Neuronal stem cell (in vitro differentiated cells): ENCODE measurements around the gene GSKIP.
"Not testable (repeated sequence)": the region's sequence is repeated elsewhere in the genome, so short reads cannot be mapped to it uniquely, and the experiment has no call there.

Experiments used
- DNase-seq: peaks from one replicate; pipeline ENCODE4 v3.0.0-alpha.2; 2013; ENCODE audit warnings: low spot score
- H2AFZ ChIP-seq: one replicate; pipeline ENCODE4 v1.6.1; 2013; ENCODE audit warnings: mild to moderate bottlenecking, low read length, inconsistent platforms
- H2AK5ac ChIP-seq: 2 replicates; pipeline ENCODE4 v1.6.1; 2013; ENCODE audit warnings: low read depth, mild to moderate bottlenecking, inconsistent platforms, low read length, moderate library complexity, mixed read lengths
- H2BK120ac ChIP-seq: 2 replicates; pipeline ENCODE4 v1.6.1; 2013; ENCODE audit warnings: low read depth, mild to moderate bottlenecking, inconsistent platforms, low read length, moderate library complexity, mixed read lengths
- H2BK12ac ChIP-seq: one replicate; pipeline ENCODE4 v1.6.1; 2013; ENCODE audit warnings: low read length, inconsistent platforms
- H2BK15ac ChIP-seq: 2 replicates; pipeline ENCODE4 v1.6.1; 2013; ENCODE audit warnings: mild to moderate bottlenecking, low read length, inconsistent platforms, mixed read lengths
- H2BK5ac ChIP-seq: one replicate; pipeline ENCODE4 v1.6.1; 2013; ENCODE audit warnings: inconsistent platforms, mild to moderate bottlenecking, low read length, moderate library complexity
- H3K14ac ChIP-seq: one replicate; pipeline ENCODE4 v1.6.1; 2013; ENCODE audit warnings: low read length, inconsistent platforms
- H3K18ac ChIP-seq: 2 replicates; pipeline ENCODE4 v1.6.1; 2013; ENCODE audit warnings: low read length, inconsistent platforms
- H3K23ac ChIP-seq: 2 replicates; pipeline ENCODE4 v1.6.1; 2013; ENCODE audit warnings: low read depth, mild to moderate bottlenecking, mixed read lengths, low read length, inconsistent platforms; ENCODE audit not compliant: poor library complexity
- H3K27ac ChIP-seq: replicated peaks from 3 replicates; pipeline ENCODE4 v1.5.1; 2013; ENCODE audit warnings: low read length, inconsistent platforms
- H3K27me3 ChIP-seq, 3 experiments: 2 replicates each; pipeline ENCODE4 v1.6.1; 2013; ENCODE audit warnings: low read length in 3 of 3, mild to moderate bottlenecking in 2 of 3, inconsistent platforms in 1 of 3, low read depth in 1 of 3, mixed read lengths in 1 of 3, moderate library complexity in 1 of 3; ENCODE audit not compliant: control insufficient read depth in 3 of 3, insufficient read depth in 3 of 3
- H3K36me3 ChIP-seq, 2 donors: replicated peaks in 1 of 2; 2 replicates each; pipeline ENCODE4 v1.6.1; 2013; ENCODE audit warnings: low read length in 2 of 2; ENCODE audit not compliant: control insufficient read depth in 2 of 2, insufficient read depth in 2 of 2
- H3K4ac ChIP-seq: 2 replicates; pipeline ENCODE4 v1.6.1; 2013; ENCODE audit warnings: inconsistent platforms, mild to moderate bottlenecking, low read length, moderate library complexity
- H3K4me1 ChIP-seq, 2 donors: 1 replicate in 1 of 2; 2 replicates in 1 of 2; pipeline ENCODE4 v1.6.1; 2013; ENCODE audit warnings: low read length in 2 of 2, low read depth in 1 of 2; ENCODE audit not compliant: control insufficient read depth in 2 of 2, insufficient read depth in 1 of 2
- H3K4me2 ChIP-seq: one replicate; pipeline ENCODE4 v1.6.1; 2013; ENCODE audit warnings: mild to moderate bottlenecking, low read length, inconsistent platforms; ENCODE audit not compliant: insufficient read depth, poor library complexity, severe bottlenecking
- H3K4me3 ChIP-seq, 2 donors: 2 replicates each; pipeline ENCODE4 v1.5.1; 2013; ENCODE audit warnings: low read length in 2 of 2, mild to moderate bottlenecking in 2 of 2, inconsistent platforms in 1 of 2, moderate library complexity in 1 of 2
- H3K79me1 ChIP-seq: one replicate; pipeline ENCODE4 v1.6.1; 2013; ENCODE audit warnings: low read depth, mild to moderate bottlenecking, inconsistent platforms, low read length, moderate library complexity
- H3K9ac ChIP-seq: one replicate; pipeline ENCODE4 v1.6.1; 2013; ENCODE audit warnings: mild to moderate bottlenecking, low read depth, low read length, inconsistent platforms; ENCODE audit not compliant: poor library complexity
- H3K9me3 ChIP-seq, 2 donors: replicated peaks in 1 of 2; 2 replicates each; pipeline versions ENCODE3 to v1.6.1; 2013; ENCODE audit warnings: low read length in 2 of 2, mild to moderate bottlenecking in 2 of 2, inconsistent platforms in 1 of 2, low read depth in 1 of 2, mixed read lengths in 1 of 2, moderate library complexity in 1 of 2; ENCODE audit not compliant: control insufficient read depth in 2 of 2, insufficient read depth in 1 of 2
- H4K8ac ChIP-seq: one replicate; pipeline ENCODE4 v1.6.1; 2013; ENCODE audit warnings: low read depth, mild to moderate bottlenecking, inconsistent platforms, low read length, moderate library complexity
- H4K91ac ChIP-seq: one replicate; pipeline ENCODE4 v1.6.1; 2013; ENCODE audit warnings: low read length, low read depth, mild to moderate bottlenecking, inconsistent platforms; ENCODE audit not compliant: poor library complexity
- WGBS, 2 donors: extraction: QIAGEN DNeasy Blood & Tissue Kit; methylation state at CpG; one replicate each; pipeline ENCODE4 v1.1.7; 2013; ENCODE audit warnings: missing lambda C conversion rate in 2 of 2, mixed read lengths in 1 of 2; ENCODE audit not compliant: insufficient read length in 2 of 2, insufficient replicate concordance in 1 of 2; ENCODE audit errors: extremely low coverage in 2 of 2; 5-methylcytosine and 5-hydroxymethylcytosine counted together

The GSKIP gene

GRCh38 chr14:96347957-96348356, 15.4 kb upstream of the GSKIP start:
- H2BK15ac ChIP-seq, H3K9ac ChIP-seq, H2BK12ac ChIP-seq, H4K8ac ChIP-seq, H2AFZ ChIP-seq, H3K36me3 ChIP-seq, H3K27ac ChIP-seq, H3K4me2 ChIP-seq, H3K4ac ChIP-seq, H3K4me1 ChIP-seq, H2BK120ac ChIP-seq, H2BK5ac ChIP-seq, H3K18ac ChIP-seq, DNase-seq, H3K14ac ChIP-seq, H3K27me3 ChIP-seq, H3K9me3 ChIP-seq, H3K4me3 ChIP-seq, H4K91ac ChIP-seq, H2AK5ac ChIP-seq, H3K23ac ChIP-seq, H3K79me1 ChIP-seq: not testable (repeated sequence)
- no CpG with 5 or more reads among the region's 2 CpGs for whole genome bisulfite sequencing, 2 donors

- Histone ChIP-seq H3K23ac (no peak overlapping the region), H2BK12ac (no peak overlapping the region), H3K9me3 (peaks cover 0 to under 1% of the 10 kb centered on the region in 2 donors), H3K4ac (no peak overlapping the region), H3K18ac (no peak overlapping the region), H2BK15ac (no peak overlapping the region), H3K27ac (no peak overlapping the region), H2BK5ac (no peak overlapping the region), H2AK5ac (no peak overlapping the region), H4K91ac (no peak overlapping the region), H3K27me3 (no peaks in the 10 kb centered on the region), H3K36me3 (no peaks in the 10 kb centered on the region), H3K14ac (no peak overlapping the region), H4K8ac (no peak overlapping the region), H3K79me1 (peaks cover 3% of the 10 kb centered on the region), H3K9ac (no peak overlapping the region), H3K4me2 (no peak overlapping the region), H3K4me3 (no peak overlapping the region), H2BK120ac (no peak overlapping the region), H2AFZ (no peak overlapping the region), H3K4me1 (no peaks in the 10 kb centered on the region)
- no peak for DNase-seq
- no CpG with 5 or more reads among the region's 7 CpGs for WGBS, 2 donors
These were observed 13.8 kb upstream of the GSKIP start for GRCh38 chr14:96349286-96350075.

- no peak overlapping the region for H3K18ac ChIP-seq
- no peak overlapping the region for H2BK15ac ChIP-seq
- no CpG with 5 or more reads among the region's 3 CpGs for WGBS, 2 donors
- H2AFZ ChIP-seq, result no peak overlapping the region
- H3K4ac ChIP-seq, result no peak overlapping the region
- no peak overlapping the region for H3K4me3 ChIP-seq
- H2AK5ac ChIP-seq, result no peak overlapping the region
- no peak overlapping the region for H3K14ac ChIP-seq
- H3K9ac ChIP-seq, result no peak overlapping the region
- peaks cover 3% of the 10 kb centered on the region for H3K79me1 ChIP-seq
- no peak overlapping the region for H3K27ac ChIP-seq
- no peak overlapping the region for H4K8ac ChIP-seq
- no peak overlapping the region for H2BK12ac ChIP-seq
- H2BK120ac ChIP-seq, result no peak overlapping the region
- no peak overlapping the region for H4K91ac ChIP-seq
- no peaks in the 10 kb centered on the region for H3K27me3 ChIP-seq
- no peak overlapping the region for H3K4me2 ChIP-seq
- no peaks in the 10 kb centered on the region for H3K36me3 ChIP-seq
- H3K9me3 ChIP-seq, result peaks cover 0 to 3% of the 10 kb centered on the region in 2 donors
- H3K4me1 ChIP-seq, result no peaks in the 10 kb centered on the region
- DNase-seq, result no peak
- H3K23ac ChIP-seq, result no peak overlapping the region
- no peak overlapping the region for H2BK5ac ChIP-seq
These were observed 11.3 kb upstream of the GSKIP start for GRCh38 chr14:96351986-96352385.

DNA sequence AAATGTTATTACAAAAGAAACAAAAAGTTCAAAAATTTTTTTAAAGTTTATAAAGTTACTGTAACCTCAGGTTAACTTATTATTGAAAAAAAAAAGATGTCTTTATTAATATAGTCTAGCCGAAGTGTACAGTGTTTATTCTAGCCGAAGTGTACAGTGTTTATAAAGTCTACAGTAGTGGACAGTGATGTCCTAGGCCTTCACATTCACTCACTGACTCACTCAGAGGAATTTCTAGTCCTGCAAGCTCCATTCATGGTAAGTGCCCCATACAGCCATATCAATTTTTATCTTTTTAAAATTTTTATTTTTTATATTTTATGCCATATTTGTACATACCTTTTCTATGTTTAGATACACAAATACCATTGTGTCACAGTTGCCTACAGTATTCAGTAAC, 10.6 kb upstream of the GSKIP start:
- no peak overlapping the region for H2AFZ ChIP-seq
- H3K36me3 ChIP-seq, result no peaks in the 10 kb centered on the region
- H2BK120ac ChIP-seq, result no peak overlapping the region
- H2BK5ac ChIP-seq, result no peak overlapping the region
- no peak for DNase-seq
- no peak overlapping the region for H3K14ac ChIP-seq
- H3K9me3 ChIP-seq, result peaks cover 0 to 3% of the 10 kb centered on the region in 2 donors
- no peak overlapping the region for H3K27ac ChIP-seq
- H2BK15ac ChIP-seq, result no peak overlapping the region
- H3K9ac ChIP-seq, result no peak overlapping the region
- H3K23ac ChIP-seq, result no peak overlapping the region
- H3K4me3 ChIP-seq, result no peak overlapping the region
- H3K4ac ChIP-seq, result no peak overlapping the region
- no peak overlapping the region for H2AK5ac ChIP-seq
- no peak overlapping the region for H3K4me2 ChIP-seq
- no CpG with 5 or more reads among the region's 2 CpGs for WGBS, 2 donors
- H4K8ac ChIP-seq, result no peak overlapping the region
- no peak overlapping the region for H4K91ac ChIP-seq
- no peaks in the 10 kb centered on the region for H3K4me1 ChIP-seq
- H2BK12ac ChIP-seq, result no peak overlapping the region
- H3K27me3 ChIP-seq, result no peaks in the 10 kb centered on the region
- peaks cover 3% of the 10 kb centered on the region for H3K79me1 ChIP-seq
- no peak overlapping the region for H3K18ac ChIP-seq
